Endodermal cell (in vitro differentiated cells): ENCODE measurements around the gene FAF1. TPM values are rescaled to one million over a fixed set of nuclear protein-coding genes. Genes with fewer than 3 reads are reported as not detected.
A peak's percentile ranks its signal among the peaks of the same experiment; 100 is the strongest.
"Not testable (repeated sequence)": the region's sequence is repeated elsewhere in the genome, so short reads cannot be mapped to it uniquely, and the experiment has no call there.

Source experiments
- DNase-seq: peaks from one replicate; pipeline ENCODE4 v3.0.0-alpha.2; 2017
- H3K27ac ChIP-seq: 2 replicates; pipeline ENCODE4 v1.5.1; 2013; ENCODE audit warnings: mild to moderate bottlenecking, low read depth, low read length, moderate library complexity
- H3K27me3 ChIP-seq: 2 replicates; pipeline ENCODE4 v1.6.1; 2013; ENCODE audit warnings: mild to moderate bottlenecking, low read length, moderate library complexity; ENCODE audit not compliant: insufficient read depth, control insufficient read depth, poor library complexity, severe bottlenecking
- H3K36me3 ChIP-seq: 2 replicates; pipeline ENCODE4 v1.7.0; 2013; ENCODE audit warnings: mild to moderate bottlenecking, low read length, moderate library complexity; ENCODE audit not compliant: control insufficient read depth, insufficient read depth
- H3K4me1 ChIP-seq: one replicate; pipeline ENCODE4 v1.7.0; 2013; ENCODE audit warnings: low read length; ENCODE audit not compliant: control insufficient read depth, insufficient read depth
- H3K4me3 ChIP-seq: 2 replicates; pipeline ENCODE4 v1.5.1; 2013; ENCODE audit warnings: mild to moderate bottlenecking, low read length, moderate library complexity
- H3K9ac ChIP-seq: 2 replicates; pipeline ENCODE4 v1.6.1; 2013; ENCODE audit warnings: mild to moderate bottlenecking, low read length, moderate library complexity; ENCODE audit not compliant: poor library complexity, severe bottlenecking; ENCODE audit errors: extremely low read depth
- H3K9me3 ChIP-seq: 2 replicates; pipeline ENCODE4 v1.6.1; 2013; ENCODE audit warnings: mild to moderate bottlenecking, low read length, moderate library complexity; ENCODE audit not compliant: control insufficient read depth
- H3K27ac Mint-ChIP-seq: 2 replicates; pipeline ENCODE4 v1.8.0; 2020; ENCODE audit warnings: mixed read lengths
- H3K27me3 Mint-ChIP-seq: 2 replicates; pipeline ENCODE4 v1.8.0; 2021; ENCODE audit warnings: mild to moderate bottlenecking, mixed read lengths; ENCODE audit not compliant: insufficient read depth
- H3K36me3 Mint-ChIP-seq: 2 replicates; pipeline ENCODE4 v1.8.0; 2020; ENCODE audit warnings: low read depth, mixed read lengths
- H3K4me1 Mint-ChIP-seq: 2 replicates; pipeline ENCODE4 v1.8.0; 2020; ENCODE audit warnings: mixed read lengths
- H3K4me3 Mint-ChIP-seq: 2 replicates; pipeline ENCODE4 v1.8.0; 2020; ENCODE audit warnings: mild to moderate bottlenecking, moderate library complexity, mixed read lengths
- H3K9me3 Mint-ChIP-seq: 2 replicates; pipeline ENCODE4 v1.8.0; 2020; ENCODE audit warnings: mild to moderate bottlenecking, mixed read lengths
- CTCF ChIP-seq: fragments of 200-600 bp; sonication (generic); conservative IDR thresholded peaks from 2 replicates; pipeline ENCODE4 v1.5.0; 2021; ENCODE audit warnings: antibody characterized with exemption, mild to moderate bottlenecking
- WGBS, 2 experiments: methylation state at CpG; one replicate each; pipeline versions ENCODE4 v1.1.5 to v1.1.7; 2013; ENCODE audit warnings: missing lambda C conversion rate in 2 of 2, mixed read lengths in 1 of 2; ENCODE audit not compliant: insufficient coverage in 1 of 2, insufficient read length in 1 of 2; 5-methylcytosine and 5-hydroxymethylcytosine counted together
- long read RNA-seq, 4 experiments: library from polyadenylated mRNA in 2 of 4; library from RNA in 1 of 4; library from capped mRNA in 1 of 4; stranded (forward) in 3 of 4; unstranded in 1 of 4; transcript quantifications; one replicate each; pipeline ENCODE4 v2.0.0, GENCODE V29; 2020 to 2021; ENCODE audit warnings: inconsistent platforms in 1 of 4
- polyA plus RNA-seq, 2 experiments: library from polyadenylated mRNA; stranded (reverse); fragments of 50-300 nt; gene quantifications; one replicate each; pipeline ENCODE4 v1.2.3, GENCODE V29; 2013
- total RNA-seq, 2 donors: library from RNA; stranded (reverse); fragmentation: NEBNext Ultra II Directional in 1 of 2; extraction: Animal tissue kit (Norgen Biotek cat#: 25700) in 1 of 2; gene quantifications; 2 replicates in 1 of 2; 3 replicates in 1 of 2; pipeline ENCODE4 v1.2.1, GENCODE V29; 2021

The FAF1 gene
- 10 to 100 TPM; 76.4 to 94.4 TPM for total RNA-seq
- polyA plus RNA-seq (2013, experiment 1 of 2) = 66.4 TPM
- 61.6 TPM for polyA plus RNA-seq (2013, experiment 2 of 2)
- long read RNA-seq, experiment 1, full-length matches to known transcripts = 19 of 42 reads
- long read RNA-seq, experiment 1, partial matches to known transcripts = 16 of 42 reads
- long read RNA-seq, experiment 1, other reads (novel, unspliced or antisense) = 7 of 42 reads
- long read RNA-seq, experiment 2, full-length matches to known transcripts = 149 of 173 reads
- long read RNA-seq, experiment 2, partial matches to known transcripts = 13 of 173 reads
- long read RNA-seq, experiment 2, other reads (novel, unspliced or antisense) = 11 of 173 reads
- long read RNA-seq, experiment 3, full-length matches to known transcripts = 11 of 22 reads
- long read RNA-seq, experiment 3, partial matches to known transcripts = 5 of 22 reads
- long read RNA-seq, experiment 3, other reads (novel, unspliced or antisense) = 6 of 22 reads
- long read RNA-seq, experiment 4, full-length matches to known transcripts = 4 of 16 reads
- long read RNA-seq, experiment 4, partial matches to known transcripts = 10 of 16 reads
- long read RNA-seq, experiment 4, other reads (novel, unspliced or antisense) = 2 of 16 reads

GRCh38 chr1:50959913-50960844 lies at the start of gene FAF1:
TSS of gene FAF1 (minus strand) at chr1:50960267. CDS start at chr1:50959811, 456 bp downstream.
- 0 to 4% methylated on average over 19 to 80 of the region's 80 CpGs for WGBS, 2 experiments
- Mint-ChIP-seq H3K27me3 (peaks cover 18% of the 10 kb centered on the region), H3K36me3 (no peaks in the 10 kb centered on the region), H3K27ac (peak within 1 kb of the TSS; percentile 85), H3K9me3 (no peaks in the 10 kb centered on the region), H3K4me1 (peaks cover 13% of the 10 kb centered on the region), H3K4me3 (peak within 1 kb of the TSS; percentile 83)
- peak; percentile 63 for TF ChIP-seq CTCF
- Histone ChIP-seq H3K9ac (peak within 1 kb of the TSS; percentile 44), H3K4me3 (peak within 1 kb of the TSS; percentile 95), H3K4me1 (no peaks in the 10 kb centered on the region), H3K27ac (no peak within 1 kb of the TSS), H3K27me3 (peaks cover 23% of the 10 kb centered on the region), H3K9me3 (no peaks in the 10 kb centered on the region), H3K36me3 (peaks cover 13% of the 10 kb centered on the region)
- DNase-seq = peak; percentile 99

- no peak overlapping the region for H3K27ac Mint-ChIP-seq
These were observed 49.3 kb upstream of the FAF1 start for GRCh38 chr1:51009381-51009780.

GRCh38 chr1:51005549-51005948 lies 45.5 kb upstream of the FAF1 start:
- not testable (repeated sequence) for H3K36me3 ChIP-seq, H3K4me1 Mint-ChIP-seq, H3K36me3 Mint-ChIP-seq, H3K4me3 Mint-ChIP-seq, H3K4me1 ChIP-seq, H3K9me3 ChIP-seq, H3K4me3 ChIP-seq, H3K9ac ChIP-seq, H3K9me3 Mint-ChIP-seq, H3K27me3 ChIP-seq, H3K27ac ChIP-seq
- peak; percentile 58 for DNase-seq
- WGBS, 2 experiments = 86 to 96% methylated on average over 4 of the region's 4 CpGs
- H3K27me3 Mint-ChIP-seq = peaks cover 10% of the 10 kb centered on the region
- H3K27ac Mint-ChIP-seq = peak overlapping the region; percentile 57

More at GRCh38 chr1:51009381-51009780, 49.3 kb upstream of the FAF1 start:
- DNase-seq = no peak
- Mint-ChIP-seq H3K4me3 (no peak overlapping the region), H3K9me3 (peaks cover 5% of the 10 kb centered on the region), H3K36me3 (no peaks in the 10 kb centered on the region), H3K4me1 (peaks cover 9% of the 10 kb centered on the region), H3K27me3 (peaks cover 10% of the 10 kb centered on the region)
- Histone ChIP-seq H3K4me1 (peaks cover 7% of the 10 kb centered on the region), H3K36me3 (no peaks in the 10 kb centered on the region), H3K27ac (no peak overlapping the region), H3K4me3 (no peak overlapping the region), H3K27me3 (no peaks in the 10 kb centered on the region), H3K9me3 (no peaks in the 10 kb centered on the region), H3K9ac (no peak overlapping the region)
- TF ChIP-seq CTCF = no peak
- WGBS, 2 experiments = 88 to 92% methylated on average over 3 of the region's 3 CpGs
